ENCODE results near the gene RPP14.
"Not testable (repeated sequence)": the region's sequence is repeated elsewhere in the genome, so short reads cannot be mapped to it uniquely, and the experiment has no call there.

RPP14 gene

DNA sequence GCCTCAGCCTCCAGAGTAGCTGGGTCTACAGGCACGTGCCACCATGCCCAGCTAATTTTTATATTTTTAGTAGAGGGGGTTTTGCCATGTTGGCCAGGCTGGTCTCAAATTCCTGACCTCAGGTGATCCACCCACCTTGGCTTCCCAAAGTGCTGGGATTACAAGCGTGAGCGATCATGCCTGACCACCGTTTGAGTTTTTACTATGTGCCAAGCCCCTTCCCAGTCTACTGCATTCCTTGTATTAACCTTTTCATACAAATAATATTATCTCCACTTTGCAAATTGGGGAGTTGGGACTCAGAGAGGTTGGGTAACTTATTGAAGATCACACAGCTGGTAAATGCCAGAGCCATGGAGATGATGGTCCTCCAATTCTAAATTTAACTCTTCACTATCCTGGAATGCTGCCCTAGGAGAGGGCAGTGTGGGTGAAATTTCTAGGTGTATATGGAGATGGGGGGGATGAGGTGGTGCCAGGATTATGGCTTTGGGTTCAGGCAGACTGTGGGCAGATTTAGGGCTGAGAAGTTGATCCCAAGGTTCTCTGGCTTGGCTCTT, 25.6 kb downstream of the RPP14 start:
- no peak for DNase-seq (ENCODE audit: low read depth in 2 of 2)

DNA sequence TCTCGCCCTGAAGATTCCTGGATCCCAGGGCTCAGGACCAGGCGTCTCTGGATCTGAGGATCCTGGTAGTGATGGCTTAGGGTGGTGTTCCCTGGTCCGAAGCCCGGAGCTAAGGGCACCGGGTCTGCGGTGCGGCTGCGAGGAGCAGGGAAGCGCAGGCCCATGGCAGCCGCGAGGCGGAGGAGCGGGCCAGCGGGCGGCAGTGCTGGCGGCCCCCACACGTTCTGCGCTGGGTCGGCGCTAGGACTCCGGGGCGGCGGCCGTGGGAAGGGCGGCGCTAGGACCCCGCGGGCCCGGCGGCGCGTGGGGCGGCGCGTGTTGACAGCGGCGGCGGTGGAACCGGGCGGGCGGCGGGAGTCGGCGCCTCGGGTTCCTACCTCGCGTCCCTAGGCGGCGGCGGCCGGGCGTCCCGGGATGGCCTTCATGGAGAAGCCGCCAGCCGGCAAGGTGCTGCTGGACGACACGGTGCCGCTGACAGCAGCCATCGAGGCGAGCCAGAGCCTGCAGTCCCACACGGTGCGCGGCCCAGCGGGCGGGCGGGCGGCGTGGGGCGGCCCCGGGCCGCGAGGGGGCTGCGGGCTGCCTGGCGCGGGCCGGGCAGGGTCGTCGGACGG, 26.6 kb downstream of the RPP14 start, which contains the start of gene PXK:
Gene PXK (plus strand): TSS at position 318 of the 614 bp plus-strand sequence. CDS start 97 bp downstream, at position 415.
- DNase-seq (ENCODE audit: low read depth in 2 of 2), result peak; percentile 44 to 78

DNA sequence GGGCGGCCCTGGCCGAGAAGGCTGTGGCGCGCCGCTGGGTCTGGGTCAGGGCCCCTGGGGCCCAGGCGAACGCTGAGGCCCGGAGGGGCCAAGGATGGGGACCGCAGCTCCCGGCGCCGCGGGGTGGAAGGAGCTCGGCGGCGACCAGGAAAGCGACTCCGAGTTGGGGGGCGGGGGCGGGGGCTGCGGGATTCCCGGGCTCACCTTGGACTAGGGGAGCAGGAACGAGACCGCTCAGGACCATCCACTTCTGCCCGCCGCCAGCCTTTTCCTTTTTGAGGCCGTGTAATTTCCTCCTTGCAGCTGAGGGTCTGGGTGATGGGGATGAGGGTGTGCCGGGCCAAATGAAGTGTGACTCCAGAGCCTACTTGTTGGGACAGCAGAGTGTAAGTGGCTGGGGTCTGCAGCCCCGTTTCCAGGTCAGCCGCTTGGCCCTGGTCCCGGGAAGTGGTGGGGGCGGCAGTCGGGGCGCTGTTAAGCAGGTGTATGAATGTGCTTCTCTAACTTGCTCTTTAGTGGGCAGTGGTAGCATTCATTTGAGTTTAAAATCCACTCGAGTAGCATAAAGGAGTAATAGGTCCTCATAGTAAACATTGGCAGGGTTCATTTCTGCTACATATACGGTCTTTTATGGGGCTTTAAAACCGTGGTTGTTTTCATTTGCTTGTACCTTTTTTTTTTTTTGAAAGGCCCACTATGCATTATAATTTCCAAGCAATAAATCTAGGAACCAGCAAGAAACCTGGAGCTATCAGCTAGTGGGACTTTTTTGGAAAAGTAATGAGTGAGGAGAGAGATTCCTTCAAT, 27.4 kb downstream of the RPP14 start:
- DNase-seq (ENCODE audit: low read depth in 2 of 2), result no peak

DNA sequence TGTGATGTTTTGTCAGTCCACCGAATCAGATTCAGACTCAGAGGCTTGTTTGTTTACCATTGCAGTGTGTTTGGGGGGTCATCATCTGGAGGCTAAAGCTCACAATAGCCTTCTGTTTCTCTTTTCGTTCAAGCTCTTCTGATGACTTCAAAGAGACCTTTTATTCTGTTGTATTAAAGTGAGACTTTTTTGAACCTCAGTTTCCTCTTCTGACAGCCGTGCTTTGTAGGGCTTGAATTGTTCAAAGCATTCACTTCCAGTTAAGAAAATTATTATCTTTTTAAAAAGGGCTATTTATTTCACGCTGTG, 27.9 kb downstream of the RPP14 start:
- DNase-seq (ENCODE audit: low read depth in 2 of 2), result no peak

DNA sequence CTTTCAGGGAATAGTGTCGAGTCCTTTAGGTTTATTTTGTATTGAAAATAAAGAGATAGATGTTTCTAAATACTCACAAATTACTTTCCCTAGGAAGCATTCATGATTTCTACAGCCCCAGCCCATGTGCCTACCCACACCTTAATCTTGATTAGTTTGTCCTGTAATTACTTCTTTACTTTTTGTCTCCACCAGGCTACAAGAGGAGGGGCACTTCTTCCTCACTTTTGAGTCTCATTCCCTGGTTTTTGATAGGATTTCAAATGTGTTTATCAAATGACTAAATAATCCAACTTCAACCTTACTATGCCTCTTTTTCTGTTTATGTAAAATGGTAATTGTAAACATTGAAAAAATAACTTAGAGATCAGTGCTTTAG, 28.4 kb downstream of the RPP14 start:
- no peak for DNase-seq (ENCODE audit: low read depth in 2 of 2)

DNA sequence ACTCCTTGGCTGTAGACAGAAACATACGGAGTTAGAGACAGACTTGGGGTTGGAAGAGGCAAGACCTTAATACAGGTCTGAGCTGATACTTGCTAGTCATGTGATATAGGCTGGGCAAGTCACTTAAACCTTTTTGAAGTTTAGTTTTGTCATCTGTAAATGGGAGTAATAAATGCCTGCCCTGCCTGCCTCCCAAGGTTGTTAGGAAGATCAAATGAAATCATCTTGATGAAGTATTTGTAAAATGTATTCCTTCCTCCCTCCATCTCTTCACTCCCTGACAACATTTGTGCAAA, 29.6 kb downstream of the RPP14 start:
- no peak for DNase-seq (ENCODE audit: low read depth in 2 of 2)

DNA sequence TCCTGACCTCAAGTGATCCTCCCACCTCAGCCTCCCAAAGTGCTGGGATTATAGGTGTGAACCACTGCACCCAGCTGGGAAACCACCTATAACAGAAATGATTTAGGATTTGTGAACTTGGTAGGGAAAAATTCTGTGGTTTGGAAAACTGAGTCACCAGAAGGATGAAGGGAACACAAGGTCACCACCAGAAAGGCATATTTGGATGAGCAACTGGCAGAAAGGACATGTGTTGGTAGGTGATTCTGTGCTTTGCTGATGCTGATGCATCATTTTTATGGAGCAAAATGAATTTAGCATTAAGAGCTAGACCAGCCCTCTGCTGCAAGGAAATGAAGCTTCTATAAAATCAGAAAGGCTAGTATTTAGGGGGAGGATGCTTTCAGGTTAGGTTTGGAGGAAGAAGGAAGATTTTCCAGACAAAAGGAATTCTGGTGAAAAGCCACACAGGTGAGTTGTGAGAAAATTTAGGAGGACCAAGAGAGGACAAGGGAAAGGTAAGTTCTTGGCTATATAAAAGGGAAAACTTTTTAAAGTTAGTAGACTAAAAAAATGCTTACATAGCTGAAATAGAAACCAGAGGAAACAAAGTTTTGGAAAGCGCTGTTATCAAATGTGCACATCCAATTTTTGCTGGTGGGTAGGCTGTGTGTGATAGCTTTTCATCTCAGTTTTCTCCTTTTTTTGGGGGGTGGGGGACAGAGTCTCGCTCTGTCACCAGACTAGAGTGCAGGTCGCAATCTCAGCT, 30.3 kb downstream of the RPP14 start:
- no peak for DNase-seq (ENCODE audit: low read depth in 2 of 2)

DNA sequence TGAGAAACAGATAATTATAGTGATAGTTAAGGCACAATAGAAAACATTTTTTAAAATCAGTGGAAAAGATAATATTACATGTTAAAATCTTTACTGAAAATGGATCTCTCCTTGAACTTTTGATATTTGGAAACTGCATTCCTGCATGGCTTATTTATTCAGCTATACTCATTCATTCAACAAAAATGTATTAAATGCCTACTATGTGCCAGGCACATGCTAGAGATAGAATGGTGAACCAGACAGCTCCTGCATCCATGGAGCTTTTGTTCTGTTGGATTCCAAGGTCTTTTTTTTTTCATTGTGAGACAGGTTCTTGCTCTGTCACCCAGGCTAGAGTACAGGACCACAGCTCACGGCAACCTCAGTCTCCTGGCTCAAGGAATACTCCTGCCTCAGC, 31.1 kb downstream of the RPP14 start:
- no peak for DNase-seq (ENCODE audit: low read depth in 2 of 2)

DNA sequence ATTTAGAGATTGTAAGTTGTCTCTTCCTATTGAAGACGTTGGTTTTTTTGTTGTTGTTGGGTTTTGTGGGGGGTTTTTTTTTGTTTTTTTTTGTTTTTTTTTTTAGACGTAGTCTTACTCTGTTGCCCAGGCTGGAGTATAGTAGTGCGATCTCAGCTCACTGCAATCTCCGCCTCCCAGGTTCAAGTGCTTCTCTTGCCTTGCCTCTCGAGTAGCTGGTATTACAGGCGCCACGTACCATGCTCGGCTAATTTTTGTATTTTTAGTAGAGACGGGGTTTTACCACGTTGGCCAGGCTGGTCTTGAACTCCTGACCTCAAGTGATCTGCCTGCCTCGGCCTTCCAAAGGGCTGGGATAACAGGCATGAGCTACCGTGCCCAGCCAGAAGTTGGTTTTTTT, 33.1 kb downstream of the RPP14 start:
- not testable (repeated sequence) for DNase-seq (ENCODE audit: low read depth in 2 of 2)

DNA sequence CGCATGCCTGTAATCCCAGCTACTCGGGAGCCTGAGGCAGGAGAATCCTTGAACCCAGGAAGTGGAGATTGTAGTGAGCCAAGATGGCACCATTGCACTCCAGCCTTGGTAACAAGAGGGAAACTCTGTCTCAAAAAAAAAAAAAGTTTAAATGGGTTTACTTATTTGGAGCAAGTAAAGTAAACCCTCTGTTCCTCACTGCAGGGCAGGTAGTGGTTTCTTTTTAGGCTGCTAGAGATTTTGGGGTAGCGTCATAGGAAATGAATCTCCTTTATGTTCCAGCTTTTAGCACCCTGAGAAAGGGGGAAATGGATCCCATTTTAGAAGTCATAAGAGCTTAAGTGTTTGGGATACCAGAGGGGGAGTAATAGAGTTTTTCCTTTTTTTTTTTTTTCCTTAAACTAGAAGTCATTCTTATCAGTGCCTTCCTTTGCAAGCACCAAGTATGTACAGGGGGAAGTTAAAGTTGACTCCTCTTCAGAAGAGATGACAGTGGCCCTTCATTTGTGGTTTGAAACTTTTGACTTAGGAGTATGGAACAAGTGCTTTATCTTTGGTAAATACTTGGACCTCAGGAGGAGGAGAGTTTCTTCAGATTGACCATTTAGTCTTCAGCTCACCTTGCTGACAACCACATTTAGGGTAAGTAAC, 34.7 kb downstream of the RPP14 start:
- no peak for DNase-seq (ENCODE audit: low read depth in 2 of 2)

DNA sequence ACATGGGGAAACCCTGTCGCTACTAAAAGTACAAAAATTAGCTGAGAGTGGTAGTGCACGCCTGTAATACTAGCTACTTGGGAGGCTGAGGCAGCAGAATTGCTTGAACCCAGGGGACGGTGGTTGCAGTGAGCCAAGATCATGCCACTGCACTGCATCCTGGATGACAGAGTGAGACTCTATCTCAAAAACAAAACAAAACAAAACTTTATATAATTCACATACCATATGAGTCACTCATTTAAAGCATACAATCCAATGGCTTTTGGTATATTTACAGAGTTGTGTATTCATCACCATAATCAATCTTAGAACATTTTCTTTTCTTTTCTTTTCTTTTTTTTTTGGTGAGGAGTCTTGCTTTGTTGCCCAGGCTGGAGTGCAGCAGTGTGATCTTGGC, 35.3 kb downstream of the RPP14 start:
- DNase-seq (ENCODE audit: low read depth in 2 of 2), result no peak

DNA sequence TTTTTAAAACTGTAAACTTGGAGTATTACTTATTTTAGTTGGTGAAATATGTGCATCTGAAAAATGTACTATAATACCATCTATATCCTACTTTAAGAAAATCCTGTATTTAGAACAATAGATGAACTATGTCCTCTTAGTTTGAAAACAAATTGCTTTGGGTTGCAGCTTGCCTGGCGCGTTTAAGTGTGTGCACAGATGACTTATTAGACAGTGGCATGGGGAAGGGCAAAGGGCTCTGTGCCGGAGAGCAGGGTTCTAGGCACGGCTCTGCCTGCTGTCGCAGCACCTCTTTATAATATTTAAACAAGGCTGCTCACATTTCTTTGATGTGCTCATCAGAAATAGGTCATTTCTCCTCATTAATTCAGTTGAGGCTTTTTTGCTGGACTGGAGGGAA, 36.6 kb downstream of the RPP14 start:
- no peak for DNase-seq (ENCODE audit: low read depth in 2 of 2)

DNA sequence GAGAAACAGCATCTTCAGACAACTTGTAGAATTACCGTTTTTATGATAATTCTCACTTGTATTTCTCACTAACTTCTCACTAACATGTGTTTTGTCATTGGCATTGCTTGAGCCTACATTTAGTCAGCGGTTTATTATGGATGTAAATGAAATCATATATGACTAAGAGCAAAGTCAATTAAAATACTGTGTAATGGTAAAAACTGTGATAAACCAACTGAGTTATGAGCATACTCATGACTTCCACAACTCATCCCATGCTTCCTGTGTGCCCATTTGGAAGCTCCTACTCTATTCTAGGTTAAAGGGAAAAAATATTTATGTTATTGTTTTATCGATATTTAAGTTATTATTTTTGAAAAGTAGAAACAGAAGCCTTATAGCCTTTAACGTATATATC, 39.4 kb downstream of the RPP14 start:
- DNase-seq (ENCODE audit: low read depth in 2 of 2), result no peak

DNA sequence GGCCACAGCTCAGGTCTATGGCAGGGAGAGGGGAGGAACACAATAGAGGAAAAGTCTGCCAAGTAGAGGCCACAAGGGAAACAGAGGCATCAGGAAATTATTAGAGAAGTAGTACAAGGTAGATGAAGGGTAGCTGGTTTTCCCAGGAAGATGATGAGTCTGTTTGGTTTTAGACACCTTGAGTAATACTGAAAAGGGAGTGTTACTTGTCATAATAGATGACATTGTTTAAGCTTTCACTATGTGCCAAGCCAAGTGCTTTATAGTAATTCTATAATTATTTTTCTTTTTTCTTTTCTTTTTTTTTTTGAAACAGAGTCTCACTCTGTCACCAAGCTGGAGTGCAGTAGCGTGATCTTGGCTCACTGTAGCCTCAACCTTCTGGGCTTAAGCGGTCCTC, 40.3 kb downstream of the RPP14 start:
- DNase-seq (ENCODE audit: low read depth in 2 of 2), result no peak

DNA sequence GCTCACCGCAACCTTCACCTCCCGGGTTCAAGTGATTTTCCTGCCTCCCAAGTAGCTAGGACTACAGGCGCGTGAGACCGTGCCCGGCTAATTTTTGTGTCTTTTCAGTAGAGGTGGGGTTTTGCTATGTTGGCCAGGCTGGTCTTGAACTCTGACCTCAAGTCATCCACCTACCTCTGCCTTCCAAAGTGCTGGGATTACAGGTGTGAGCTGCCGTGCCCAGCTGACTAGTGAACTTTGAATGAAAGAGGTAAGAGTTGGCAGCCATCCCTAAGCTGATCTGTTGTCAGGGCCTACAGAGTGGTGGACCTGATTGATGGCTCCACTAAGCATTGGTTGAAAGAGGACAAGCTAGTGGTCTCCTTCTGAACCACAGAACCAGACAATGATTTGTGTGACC, 41.9 kb downstream of the RPP14 start:
- no peak for DNase-seq (ENCODE audit: low read depth in 2 of 2)

DNA sequence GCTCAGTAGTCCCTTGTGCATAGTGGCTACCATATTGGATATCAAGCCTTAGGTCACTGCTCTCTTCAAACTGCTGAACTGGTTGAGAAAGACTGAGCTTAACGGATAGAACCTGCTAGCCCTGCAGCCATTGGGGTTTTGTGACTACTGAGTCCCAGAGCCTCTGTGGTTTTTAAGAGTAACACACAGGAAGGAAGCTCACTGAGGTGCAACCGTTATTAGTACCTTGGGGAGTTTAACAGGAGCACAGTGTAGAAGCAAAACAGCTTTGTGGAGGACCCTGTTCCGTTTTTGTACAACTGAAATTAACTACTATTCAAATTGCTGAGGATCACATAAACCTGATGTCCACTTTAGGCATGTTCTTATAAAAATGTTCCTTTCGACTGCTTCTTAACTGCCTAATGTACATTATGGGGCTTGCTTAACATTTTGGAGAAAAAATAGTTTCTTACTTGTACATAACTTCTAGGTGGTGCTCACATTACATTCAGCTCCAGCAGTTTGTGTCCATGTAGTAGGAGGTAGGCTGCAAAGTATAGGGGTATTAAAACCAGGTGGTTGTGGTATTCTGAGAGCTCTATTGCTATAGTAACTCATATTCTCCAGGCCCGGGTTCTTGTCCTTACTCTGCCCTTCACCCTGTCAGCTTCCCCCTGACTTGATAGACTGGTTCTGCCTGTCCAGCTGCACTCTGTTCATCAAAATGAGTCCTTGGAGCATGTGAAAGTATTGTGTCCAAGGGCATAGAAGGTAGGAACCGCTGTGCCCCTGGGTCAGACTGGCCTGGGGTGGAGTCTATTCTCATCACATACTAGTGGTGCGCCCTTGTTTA, 44.0 kb downstream of the RPP14 start:
- no peak for DNase-seq (ENCODE audit: low read depth in 2 of 2)

DNA sequence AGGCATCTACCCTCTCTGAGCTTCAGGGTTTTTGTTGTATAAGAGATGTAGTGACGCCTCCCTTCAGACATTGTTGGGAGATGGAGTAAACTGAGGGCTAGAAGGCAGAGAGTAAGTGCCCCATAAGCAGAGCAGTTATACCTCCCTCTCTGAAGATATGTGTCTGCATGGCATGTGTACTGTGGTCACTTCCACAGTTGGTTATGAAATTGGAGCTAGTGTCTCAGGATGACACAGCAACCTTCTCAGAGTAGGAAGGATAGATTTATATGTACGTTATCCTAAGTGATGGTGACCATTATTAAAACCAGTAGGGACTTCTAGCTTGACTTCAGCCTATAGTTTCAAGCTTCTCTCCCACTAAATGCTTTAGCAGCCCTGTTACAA, 44.6 kb downstream of the RPP14 start:
- DNase-seq (ENCODE audit: low read depth in 2 of 2), result no peak

DNA sequence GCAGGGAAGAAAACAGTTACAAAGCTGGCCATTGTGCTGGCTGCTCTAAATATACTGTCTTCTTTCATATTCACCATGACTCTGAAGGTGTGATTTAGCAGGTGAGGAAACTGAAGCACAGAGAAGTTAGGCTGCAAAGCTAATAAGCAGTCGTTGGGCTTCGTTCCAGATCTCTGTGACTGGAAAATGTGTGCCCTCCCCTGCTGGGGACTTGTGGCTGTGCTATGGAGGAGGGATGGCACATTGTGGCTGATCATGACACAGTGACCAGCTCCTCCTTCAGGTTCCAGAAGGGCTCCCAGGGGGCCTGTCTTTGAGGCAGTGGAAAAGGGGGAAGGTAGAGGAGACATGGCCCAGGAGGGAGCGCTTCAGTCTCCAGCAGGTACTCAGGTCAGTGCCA, 45.9 kb downstream of the RPP14 start:
- DNase-seq (ENCODE audit: low read depth in 2 of 2), result no peak

DNA sequence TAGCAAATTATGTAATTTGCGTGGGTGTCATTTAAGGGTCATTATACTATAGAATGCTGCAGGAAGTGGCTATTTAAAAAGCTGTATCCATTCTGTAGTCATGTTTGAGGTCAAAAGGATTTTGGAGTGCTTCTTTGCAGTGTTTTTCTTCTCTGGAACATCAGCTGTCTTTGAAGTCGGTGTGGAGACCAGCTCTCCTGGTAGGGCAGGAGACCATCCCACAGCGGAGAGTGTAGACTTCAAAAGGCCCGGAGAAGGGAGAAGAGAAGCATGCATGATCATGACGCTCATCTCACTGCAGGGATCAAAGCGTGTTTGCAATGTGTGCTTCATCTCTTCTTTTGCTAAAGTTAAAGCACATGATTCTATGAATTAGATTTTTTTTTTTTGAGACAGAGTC, 46.6 kb downstream of the RPP14 start:
- DNase-seq (ENCODE audit: low read depth in 2 of 2), result no peak

DNA sequence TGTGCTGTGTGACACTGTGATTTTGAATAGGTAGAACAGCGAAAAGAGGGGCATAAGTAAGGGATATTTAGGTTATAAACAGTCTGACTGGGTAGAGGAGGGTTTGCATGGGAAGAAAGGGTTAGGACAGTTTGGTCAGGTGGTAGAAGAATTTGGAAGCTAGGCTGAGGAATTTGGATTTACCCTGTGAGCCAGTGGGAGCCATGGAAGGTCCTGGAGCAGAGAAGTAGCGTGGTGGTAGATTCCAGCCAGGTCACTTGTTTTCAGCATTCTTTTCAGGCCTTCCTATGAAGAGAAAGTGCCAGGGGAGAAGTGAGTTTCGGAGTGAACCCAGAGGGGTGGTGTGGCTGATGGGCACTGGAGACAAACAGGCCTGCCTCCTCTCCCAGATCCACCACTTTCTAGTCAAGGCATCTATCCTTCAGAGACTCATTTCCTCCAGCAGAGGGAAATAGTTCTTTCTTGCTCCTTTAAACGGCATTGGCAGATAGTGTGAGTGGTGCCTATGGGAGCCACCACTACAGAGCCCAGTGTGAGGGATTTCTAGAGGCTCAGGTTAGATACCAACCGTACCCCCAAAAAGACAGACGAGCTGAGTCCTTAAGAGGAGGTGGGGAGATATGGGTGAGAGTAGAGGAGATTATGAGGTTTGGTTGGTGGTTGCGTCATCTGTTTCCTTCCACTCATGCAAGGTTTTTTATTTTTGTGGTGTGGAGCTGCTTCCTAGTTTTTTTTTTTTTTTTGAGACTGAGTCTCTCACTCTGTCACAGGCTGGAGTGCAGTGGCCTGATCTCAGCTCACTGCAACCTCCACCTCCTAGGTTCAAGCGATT, 47.9 kb downstream of the RPP14 start:
- DNase-seq (ENCODE audit: low read depth in 2 of 2), result no peak

DNA sequence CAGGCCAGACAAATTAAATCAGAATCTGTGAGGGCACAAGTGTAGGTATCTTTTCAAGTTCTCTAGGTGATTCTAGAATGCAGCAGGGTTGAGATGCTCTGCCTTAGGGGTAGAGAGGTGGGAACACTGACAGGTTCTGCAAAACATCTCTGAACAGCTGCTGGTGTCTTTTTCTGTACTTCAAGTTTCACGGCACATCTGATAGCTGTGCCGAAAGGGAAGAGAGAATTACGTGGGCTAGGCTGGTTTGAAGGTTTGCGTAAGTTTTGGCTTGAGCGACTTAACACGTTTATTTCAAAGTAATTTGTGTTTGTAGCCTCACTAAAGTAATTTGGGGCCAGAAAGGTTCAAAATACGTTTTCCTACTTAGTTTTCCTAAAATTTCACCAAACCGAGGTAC, 49.1 kb downstream of the RPP14 start:
- no peak for DNase-seq (ENCODE audit: low read depth in 2 of 2)
